Measurements from ENCODE around the gene TRIM9. TPM values are rescaled to one million over a fixed set of nuclear protein-coding genes. Genes with fewer than 3 reads are reported as not detected.
"Not testable (repeated sequence)": the region's sequence is repeated elsewhere in the genome, so short reads cannot be mapped to it uniquely, and the experiment has no call there.

The TRIM9 gene
- total RNA-seq, 2 donors from 2014 or later = 1.2 to 1.3 TPM

DNA sequence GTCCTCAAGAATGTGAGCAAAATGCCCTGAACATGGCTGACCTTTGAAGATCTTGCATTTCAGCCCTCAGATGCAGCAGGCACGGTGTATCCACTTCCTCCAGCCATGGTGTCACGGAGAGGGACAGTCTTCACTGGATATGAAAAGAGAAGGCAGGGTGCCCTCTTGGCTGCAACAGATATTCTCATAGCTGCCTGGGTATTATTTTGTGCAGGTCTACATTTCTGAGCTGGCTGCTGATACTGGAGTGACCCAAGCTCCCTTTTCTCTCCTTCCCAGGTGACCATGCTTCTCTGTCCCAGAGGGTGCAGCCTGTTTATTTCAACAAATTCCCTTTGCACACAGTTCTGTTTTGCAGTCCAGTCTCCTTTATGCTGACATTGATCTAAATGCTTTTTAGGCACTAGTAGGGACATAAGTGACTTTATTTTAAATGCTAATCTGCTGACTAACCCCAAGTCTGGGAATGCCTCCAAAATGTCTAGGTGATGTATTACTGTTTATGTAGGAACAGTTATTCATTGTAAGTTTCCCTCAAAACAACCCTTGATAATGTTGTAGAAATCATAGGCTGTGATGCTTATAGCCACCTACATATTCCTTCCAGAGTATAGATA lies 133.2 kb downstream of the TRIM9 start:
- Mint-ChIP-seq H3K4me1 (no peaks in the 10 kb centered on the region), H3K4me3 (no peak overlapping the region), H3K27me3 (peaks cover 7% of the 10 kb centered on the region), H3K36me3 (ENCODE audit: low read depth) (no peaks in the 10 kb centered on the region), H3K27ac (no peak overlapping the region), H3K9me3 (no peaks in the 10 kb centered on the region)
- no peak for ATAC-seq (replicated peaks)

DNA sequence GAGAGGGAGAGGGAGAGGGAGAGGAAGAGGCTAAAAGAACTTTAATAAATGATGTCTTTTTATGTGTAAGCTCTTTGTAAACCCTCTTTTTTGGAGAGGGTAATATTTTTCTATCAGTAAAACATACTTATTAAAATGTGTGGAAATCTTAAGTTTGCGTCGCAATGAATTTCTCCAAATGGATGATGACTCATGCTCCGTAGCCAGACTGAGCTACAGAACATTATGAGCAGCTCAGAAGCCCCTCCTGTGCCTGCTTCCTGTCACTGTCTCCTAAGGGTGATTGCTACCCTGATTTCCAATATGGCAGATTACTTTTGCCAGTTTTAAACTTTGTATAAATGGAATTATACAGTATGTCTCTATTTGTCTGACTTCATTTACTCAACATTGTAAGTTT lies 137.6 kb downstream of the TRIM9 start:
- Mint-ChIP-seq H3K27ac (no peak overlapping the region), H3K36me3 (ENCODE audit: low read depth) (no peaks in the 10 kb centered on the region), H3K27me3 (peaks cover 7% of the 10 kb centered on the region)

DNA sequence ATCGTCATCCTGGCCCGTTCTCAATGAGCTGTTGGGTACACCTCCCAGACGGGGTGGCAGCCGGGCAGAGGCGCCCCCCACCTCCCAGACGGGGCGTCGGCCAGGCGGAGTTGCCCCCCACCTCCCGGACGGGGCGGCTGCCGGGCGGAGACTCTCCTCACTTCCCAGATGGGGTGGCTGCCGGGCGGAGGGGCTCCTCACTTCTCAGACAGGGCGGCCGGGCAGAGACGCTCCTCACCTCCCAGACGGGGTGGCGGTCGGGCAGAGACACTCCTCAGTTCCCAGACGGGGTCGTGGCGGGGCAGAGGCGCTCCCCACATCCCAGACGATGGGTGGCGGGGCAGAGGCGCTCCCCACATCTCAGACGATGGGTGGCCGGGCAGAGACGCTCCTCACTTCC lies 138.5 kb downstream of the TRIM9 start:
- not testable (repeated sequence) for ATAC-seq (replicated peaks); H3K4me3 Mint-ChIP-seq; H3K27me3 Mint-ChIP-seq; H3K27ac Mint-ChIP-seq; H3K4me1 Mint-ChIP-seq; H3K9me3 Mint-ChIP-seq; H3K36me3 Mint-ChIP-seq (ENCODE audit: low read depth)

More for the DNA sequence above, 137.6 kb downstream of the TRIM9 start:
- H3K9me3 Mint-ChIP-seq = no peaks in the 10 kb centered on the region
- ATAC-seq (replicated peaks) = no peak
- H3K4me3 Mint-ChIP-seq = no peak overlapping the region
- no peaks in the 10 kb centered on the region for H3K4me1 Mint-ChIP-seq

- Mint-ChIP-seq H3K36me3 (ENCODE audit: low read depth) (no peaks in the 10 kb centered on the region), H3K4me1 (no peaks in the 10 kb centered on the region), H3K4me3 (no peak overlapping the region), H3K27me3 (peaks cover 4% of the 10 kb centered on the region), H3K27ac (peak overlapping the region; percentile 31), H3K9me3 (no peaks in the 10 kb centered on the region)
- peak; percentile 85 for ATAC-seq (replicated peaks)
These were observed 139.4 kb downstream of the TRIM9 start for GRCh38 chr14:50955373-50956043.

DNA sequence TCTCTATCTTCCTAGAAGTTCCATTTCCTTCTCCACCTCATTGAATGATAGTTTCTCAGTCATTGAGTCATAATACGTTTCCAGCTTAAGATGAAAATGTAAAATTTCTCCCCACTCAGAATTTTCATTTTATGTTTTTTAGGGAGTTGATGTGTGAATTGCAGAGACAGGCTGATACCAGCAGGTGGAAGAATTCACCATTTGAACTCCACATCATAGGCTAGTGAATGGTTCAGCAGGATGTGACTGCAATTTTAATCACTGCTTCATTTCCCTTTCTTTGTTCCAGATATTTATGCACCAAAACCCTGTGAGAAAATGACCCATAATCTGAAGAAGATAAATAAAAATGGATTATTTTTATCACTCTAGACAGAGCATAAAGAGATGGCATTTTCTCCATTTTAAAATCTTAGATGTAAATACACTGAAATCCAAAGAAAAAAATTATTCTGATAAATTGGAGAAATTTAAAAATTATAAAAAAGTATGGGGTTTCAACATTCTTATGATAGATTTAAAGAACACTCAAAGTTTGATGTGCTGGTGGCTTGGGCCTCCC lies 140.0 kb downstream of the TRIM9 start:
- Mint-ChIP-seq H3K4me1 (no peaks in the 10 kb centered on the region), H3K4me3 (no peak overlapping the region), H3K27me3 (no peaks in the 10 kb centered on the region), H3K9me3 (no peaks in the 10 kb centered on the region), H3K27ac (peak overlapping the region; percentile 31), H3K36me3 (ENCODE audit: low read depth) (no peaks in the 10 kb centered on the region)
- ATAC-seq (replicated peaks) = peak; percentile 38

DNA sequence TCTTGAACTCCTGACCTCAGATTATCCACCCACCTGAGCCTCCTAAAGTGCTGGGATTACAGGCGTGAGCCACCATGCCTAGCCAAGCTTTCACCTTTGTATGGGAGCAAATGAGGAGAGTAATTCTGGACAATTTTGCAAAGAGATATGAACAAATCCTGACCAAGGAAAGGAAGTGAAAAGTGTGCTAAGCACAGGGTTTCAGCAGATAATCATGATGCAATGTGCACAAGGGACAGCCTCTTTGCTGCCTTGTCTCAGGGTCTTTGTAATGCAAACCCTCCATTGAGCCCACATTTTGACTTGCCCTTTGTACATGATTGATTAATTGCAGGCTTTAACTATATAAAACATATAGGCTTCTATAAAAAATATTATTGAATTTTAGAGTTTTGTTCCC lies 141.4 kb downstream of the TRIM9 start:
- Mint-ChIP-seq H3K36me3 (ENCODE audit: low read depth) (no peaks in the 10 kb centered on the region), H3K27me3 (no peaks in the 10 kb centered on the region), H3K4me3 (no peak overlapping the region), H3K4me1 (no peaks in the 10 kb centered on the region), H3K27ac (no peak overlapping the region), H3K9me3 (no peaks in the 10 kb centered on the region)
- no peak for ATAC-seq (replicated peaks)

GRCh38 chr14:50951032-50951431 lies 143.9 kb downstream of the TRIM9 start:
- peaks cover 3% of the 10 kb centered on the region for H3K27me3 Mint-ChIP-seq
- H3K4me3 Mint-ChIP-seq = no peak overlapping the region
- H3K36me3 Mint-ChIP-seq (ENCODE audit: low read depth) = no peaks in the 10 kb centered on the region
- H3K9me3 Mint-ChIP-seq = no peaks in the 10 kb centered on the region
- ATAC-seq (replicated peaks) = no peak
- H3K27ac Mint-ChIP-seq = no peak overlapping the region
- H3K4me1 Mint-ChIP-seq = no peaks in the 10 kb centered on the region

GRCh38 chr14:50948205-50948604 lies 146.7 kb downstream of the TRIM9 start:
- no peak overlapping the region for H3K27ac Mint-ChIP-seq
- no peaks in the 10 kb centered on the region for H3K9me3 Mint-ChIP-seq

GRCh38 chr14:50947446-50947845 lies 147.5 kb downstream of the TRIM9 start:
- Mint-ChIP-seq H3K36me3 (ENCODE audit: low read depth) (peaks cover 4% of the 10 kb centered on the region), H3K4me1 (no peaks in the 10 kb centered on the region), H3K27me3 (peaks cover 18% of the 10 kb centered on the region), H3K27ac (no peak overlapping the region), H3K9me3 (no peaks in the 10 kb centered on the region), H3K4me3 (no peak overlapping the region)
- ATAC-seq (replicated peaks) = no peak

More at GRCh38 chr14:50948205-50948604, 146.7 kb downstream of the TRIM9 start:
- H3K36me3 Mint-ChIP-seq (ENCODE audit: low read depth) = peaks cover 4% of the 10 kb centered on the region
- ATAC-seq (replicated peaks) = no peak
- H3K4me1 Mint-ChIP-seq = no peaks in the 10 kb centered on the region
- H3K4me3 Mint-ChIP-seq = no peak overlapping the region
- H3K27me3 Mint-ChIP-seq = peaks cover 15% of the 10 kb centered on the region

GRCh38 chr14:50946234-50946935 lies 148.5 kb downstream of the TRIM9 start:
- no peak overlapping the region for H3K4me3 Mint-ChIP-seq
- H3K4me1 Mint-ChIP-seq = no peaks in the 10 kb centered on the region
- ATAC-seq (replicated peaks) = no peak
- peaks cover 4% of the 10 kb centered on the region for H3K36me3 Mint-ChIP-seq (ENCODE audit: low read depth)
- no peak overlapping the region for H3K27ac Mint-ChIP-seq
- H3K9me3 Mint-ChIP-seq = no peaks in the 10 kb centered on the region
- peaks cover 26% of the 10 kb centered on the region for H3K27me3 Mint-ChIP-seq

GRCh38 chr14:50944647-50945413 lies 150.1 kb downstream of the TRIM9 start:
- H3K27ac Mint-ChIP-seq = no peak overlapping the region
- H3K36me3 Mint-ChIP-seq (ENCODE audit: low read depth) = peaks cover 4% of the 10 kb centered on the region
- H3K27me3 Mint-ChIP-seq = peaks cover 40% of the 10 kb centered on the region
- peak; percentile 68 for ATAC-seq (replicated peaks)
- no peaks in the 10 kb centered on the region for H3K9me3 Mint-ChIP-seq
- H3K4me1 Mint-ChIP-seq = no peaks in the 10 kb centered on the region
- peak overlapping the region; percentile 82 for H3K4me3 Mint-ChIP-seq

DNA sequence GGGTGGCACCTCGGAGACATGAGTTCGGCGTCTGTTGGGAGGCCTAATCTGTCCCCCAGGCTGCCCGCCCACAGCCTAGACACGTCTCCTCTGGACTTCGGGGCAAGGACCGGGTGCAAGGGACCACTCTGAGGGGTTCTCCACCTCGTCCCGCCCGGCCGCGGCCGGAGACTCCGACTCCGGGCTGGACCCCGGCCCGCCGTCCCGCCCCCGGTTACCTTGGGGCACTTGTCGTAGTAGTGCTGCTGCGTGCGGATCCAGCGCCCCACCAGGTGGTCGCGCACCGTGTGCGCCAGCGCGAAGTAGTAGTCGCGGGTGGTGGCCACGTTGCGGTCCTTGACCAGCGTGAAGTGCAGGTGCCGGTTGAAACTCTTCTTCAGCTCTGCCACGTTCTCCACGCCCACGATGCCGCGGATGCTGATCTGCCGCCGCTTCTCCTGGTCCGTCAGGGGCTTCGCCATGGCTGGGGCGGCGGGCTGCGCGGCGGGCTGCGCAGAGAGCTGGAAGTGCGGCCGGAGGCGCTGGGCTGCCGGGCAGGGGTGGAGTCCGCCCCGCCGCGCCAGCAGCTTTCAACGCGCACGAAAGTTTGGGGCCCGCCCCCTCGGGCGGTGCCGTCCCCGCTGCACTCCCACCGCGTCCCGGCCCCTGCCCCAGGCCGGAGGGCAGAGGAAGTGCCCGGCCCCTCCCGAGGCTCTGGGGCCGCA lies 150.8 kb downstream of the TRIM9 start, which contains the start of gene PYGL:
Gene PYGL (minus strand): TSS at position 541 of the 704 bp plus-strand sequence. CDS start 80 bp downstream, at position 461.
- no peak within 1 kb of the TSS for H3K27ac Mint-ChIP-seq

GRCh38 chr14:50943261-50943942 lies 151.5 kb downstream of the TRIM9 start:
- Mint-ChIP-seq H3K9me3 (no peaks in the 10 kb centered on the region), H3K27me3 (peaks cover 42% of the 10 kb centered on the region), H3K4me3 (peak overlapping the region; percentile 82), H3K36me3 (ENCODE audit: low read depth) (peaks cover 4% of the 10 kb centered on the region), H3K27ac (no peak overlapping the region), H3K4me1 (no peaks in the 10 kb centered on the region)
- no peak for ATAC-seq (replicated peaks)

More for the DNA sequence above, 150.8 kb downstream of the TRIM9 start, which contains the start of gene PYGL:
- Mint-ChIP-seq H3K36me3 (ENCODE audit: low read depth) (peaks cover 4% of the 10 kb centered on the region), H3K27me3 (peaks cover 40% of the 10 kb centered on the region), H3K9me3 (no peaks in the 10 kb centered on the region), H3K4me3 (peak within 1 kb of the TSS; percentile 82), H3K4me1 (no peaks in the 10 kb centered on the region)
- ATAC-seq (replicated peaks) = peak; percentile 53

All from activated T-helper 17 cell treated with anti-CD3 and anti-CD28 coated beads, Interleukin-2, amount 50 U/mL, for 72 hours (primary cell).